ENCODE results near the gene SBK2. TPM values are rescaled to one million over a fixed set of nuclear protein-coding genes. Genes with fewer than 3 reads are reported as not detected.

SBK2 gene
- total RNA-seq, 1 experiment from 2014 or later, result not detected

DNA sequence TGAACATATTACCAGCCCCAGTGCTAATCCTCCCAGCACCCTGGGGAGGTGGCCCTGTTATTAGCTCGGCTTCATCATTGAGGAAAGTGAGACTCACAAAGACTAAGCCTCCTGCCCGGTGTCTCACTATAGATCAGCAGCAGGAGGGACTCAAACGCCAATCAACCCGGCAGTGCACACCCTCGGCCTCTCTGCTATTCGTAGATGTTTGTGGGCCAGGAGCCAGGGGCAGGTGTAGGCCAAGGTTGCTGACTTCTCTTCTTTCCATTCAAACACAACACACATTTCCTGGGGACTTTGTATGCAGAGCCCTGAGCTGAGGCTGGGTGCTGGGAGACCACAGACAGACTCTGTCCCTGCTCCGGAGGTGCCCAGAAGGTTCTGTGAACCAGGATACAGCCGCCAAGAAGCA is 17.8 kb upstream of the SBK2 start:
- DNase-seq (ENCODE audit: low spot score), result no peak

DNA sequence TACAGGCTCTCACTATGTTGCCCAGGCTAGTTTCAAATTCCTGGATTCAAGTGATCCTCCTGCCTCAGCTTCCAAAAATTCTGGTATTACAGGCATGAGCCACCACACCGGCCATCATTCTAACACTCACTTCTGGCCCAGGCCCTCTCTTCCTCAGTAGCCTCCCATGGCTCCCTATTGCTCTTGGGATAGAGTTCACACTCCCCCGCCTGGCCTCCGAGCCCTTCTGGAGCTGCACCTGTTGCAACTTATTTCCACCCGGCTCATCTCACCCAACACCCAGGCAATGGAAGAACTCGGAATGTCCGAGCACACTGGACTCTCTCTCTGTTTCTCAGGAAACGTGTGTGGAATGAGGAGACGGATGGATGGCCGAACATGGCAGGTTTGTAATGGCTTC is 17.4 kb upstream of the SBK2 start:
- no peak for DNase-seq (ENCODE audit: low spot score)

DNA sequence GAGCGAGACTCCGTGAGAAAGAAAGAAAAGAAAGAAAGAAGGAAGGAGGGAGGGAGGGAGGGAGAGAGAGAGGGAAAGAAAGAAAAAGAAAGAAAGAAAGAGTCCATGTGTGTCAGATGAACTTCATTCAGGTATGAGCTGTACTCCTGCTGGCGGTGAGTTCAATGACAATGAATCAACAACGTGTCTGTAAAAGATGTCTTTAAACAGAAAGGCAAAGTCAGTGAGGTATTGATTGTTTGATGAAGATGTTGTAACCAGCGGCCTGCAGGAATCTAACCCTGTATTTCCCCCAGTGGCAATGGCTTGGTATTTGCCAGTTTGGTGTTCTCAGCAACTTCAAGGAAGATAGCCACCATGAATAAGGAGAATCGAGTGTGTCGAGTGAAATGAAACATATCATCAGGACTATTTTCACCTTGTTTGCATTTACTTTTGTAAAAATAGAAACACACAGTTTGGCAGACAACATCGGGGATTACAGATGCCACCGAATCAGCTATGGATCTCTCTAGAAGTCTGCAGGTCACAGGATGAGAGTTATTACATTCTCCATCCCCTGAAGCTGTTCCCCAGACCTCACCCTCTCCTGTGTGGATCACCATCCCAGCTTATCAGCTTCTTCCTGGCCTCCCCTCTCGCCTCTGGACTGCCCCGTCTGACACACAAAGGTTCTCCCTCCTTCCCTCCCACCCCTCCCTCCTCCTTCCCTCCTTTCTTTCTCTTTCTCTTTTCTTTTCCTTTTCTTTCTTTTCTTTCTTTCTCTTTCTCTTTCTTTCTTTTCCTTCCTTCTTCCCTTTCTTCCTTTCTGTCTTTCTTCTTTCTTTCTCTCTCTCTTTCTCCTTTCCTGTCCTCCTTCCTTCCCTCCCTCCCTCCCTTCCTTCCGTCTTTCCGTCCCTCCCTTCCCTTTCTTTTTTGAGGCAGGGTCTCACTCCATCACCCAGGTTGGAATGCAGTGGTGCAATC is 16.6 kb upstream of the SBK2 start:
- peak; percentile 61 for DNase-seq (ENCODE audit: low spot score)

DNA sequence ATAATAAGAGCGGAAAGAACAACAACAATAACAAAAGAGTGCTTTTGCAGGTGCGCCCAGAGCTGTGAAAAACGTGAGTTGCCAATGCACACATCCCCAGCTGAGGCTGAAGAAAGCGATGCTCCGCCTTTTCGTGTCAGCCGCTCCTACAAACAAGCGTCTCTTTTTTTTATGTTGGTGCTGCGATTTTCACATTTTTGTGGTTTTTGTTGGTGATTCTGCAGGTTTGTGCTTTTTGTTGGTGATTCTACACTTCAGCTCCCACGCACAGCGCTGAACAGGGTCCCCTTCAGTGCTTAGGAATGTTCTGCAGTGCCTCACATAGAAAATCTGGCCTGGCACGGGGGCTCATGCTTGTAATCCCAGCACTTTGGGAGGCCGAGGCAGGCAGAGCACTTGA is 15.7 kb upstream of the SBK2 start:
- DNase-seq (ENCODE audit: low spot score), result no peak

DNA sequence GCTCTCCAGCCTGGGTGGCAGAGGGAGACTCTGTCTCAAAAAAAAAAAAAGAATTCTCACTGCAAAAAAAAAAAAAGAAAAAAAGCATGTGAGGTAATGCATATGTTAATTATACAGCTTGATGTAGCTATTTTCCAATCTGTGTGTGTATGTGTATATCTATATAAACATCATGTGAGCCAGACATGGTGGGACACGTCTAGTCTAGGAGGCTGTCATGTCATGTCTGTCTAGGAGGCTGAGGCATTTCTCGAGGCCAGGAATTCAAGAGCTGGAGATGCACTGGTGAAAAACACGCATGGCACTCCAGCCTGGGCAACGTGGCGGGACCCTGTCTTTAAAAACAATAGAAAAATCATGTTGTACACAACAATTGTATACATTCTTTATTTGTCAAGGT is 15.3 kb upstream of the SBK2 start:
- no peak for DNase-seq (ENCODE audit: low spot score)

DNA sequence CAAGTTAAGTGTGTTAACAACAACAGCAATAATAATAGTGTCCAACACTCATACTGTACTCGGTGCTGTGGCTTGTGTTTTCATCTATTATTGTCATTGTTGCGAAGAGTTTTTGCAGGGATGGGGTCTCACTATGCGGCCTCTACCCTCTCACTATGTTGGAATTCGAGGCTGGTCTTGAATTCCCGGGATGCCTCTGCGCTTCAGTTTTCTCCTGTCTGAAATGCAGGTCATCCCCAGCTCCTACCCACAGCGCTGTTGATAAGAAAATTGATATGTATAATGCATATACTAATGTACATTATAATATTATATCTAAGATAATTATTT is 13.4 kb upstream of the SBK2 start:
- no peak for DNase-seq (ENCODE audit: low spot score)

DNA sequence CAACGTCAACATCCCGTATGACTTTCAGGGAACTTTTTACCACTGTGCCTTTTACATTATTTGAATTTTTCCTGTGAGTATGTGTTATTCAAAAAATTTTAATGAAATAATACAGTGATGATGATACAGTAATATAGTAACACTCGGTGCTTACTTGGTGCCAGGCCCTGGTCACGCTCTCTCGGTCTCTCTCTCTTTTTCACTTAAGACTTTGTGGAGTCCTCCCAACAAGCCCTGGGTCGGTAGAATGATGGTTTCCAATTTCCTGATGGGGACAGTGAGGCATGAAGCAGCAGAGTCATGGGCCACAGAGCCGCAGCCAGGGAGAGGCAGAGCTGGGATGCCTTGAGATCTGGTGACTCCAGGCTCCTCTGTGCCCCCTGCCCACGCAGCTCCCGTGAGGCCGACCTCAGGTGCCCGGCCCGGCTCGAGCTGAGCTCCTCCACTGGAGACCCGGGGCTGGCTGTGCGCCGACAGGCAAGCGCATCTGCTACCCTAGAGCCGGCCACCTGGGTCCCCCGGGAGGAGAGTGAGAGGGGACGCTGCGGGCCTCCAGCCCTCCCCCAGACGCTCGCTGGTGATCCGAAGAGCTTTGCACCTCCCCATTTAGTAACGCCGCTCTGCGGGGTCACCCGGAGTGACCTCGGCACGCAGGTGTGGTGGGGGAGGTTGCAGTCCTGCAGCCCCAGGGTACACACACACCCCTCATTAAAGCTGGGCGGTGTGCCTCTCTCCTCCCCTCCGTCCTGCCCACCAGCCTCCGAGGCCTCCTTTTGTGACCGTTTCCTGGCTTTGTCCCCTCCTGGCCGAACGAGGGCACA is 12.8 kb upstream of the SBK2 start:
- peak; percentile 73 for DNase-seq (ENCODE audit: low spot score)

DNA sequence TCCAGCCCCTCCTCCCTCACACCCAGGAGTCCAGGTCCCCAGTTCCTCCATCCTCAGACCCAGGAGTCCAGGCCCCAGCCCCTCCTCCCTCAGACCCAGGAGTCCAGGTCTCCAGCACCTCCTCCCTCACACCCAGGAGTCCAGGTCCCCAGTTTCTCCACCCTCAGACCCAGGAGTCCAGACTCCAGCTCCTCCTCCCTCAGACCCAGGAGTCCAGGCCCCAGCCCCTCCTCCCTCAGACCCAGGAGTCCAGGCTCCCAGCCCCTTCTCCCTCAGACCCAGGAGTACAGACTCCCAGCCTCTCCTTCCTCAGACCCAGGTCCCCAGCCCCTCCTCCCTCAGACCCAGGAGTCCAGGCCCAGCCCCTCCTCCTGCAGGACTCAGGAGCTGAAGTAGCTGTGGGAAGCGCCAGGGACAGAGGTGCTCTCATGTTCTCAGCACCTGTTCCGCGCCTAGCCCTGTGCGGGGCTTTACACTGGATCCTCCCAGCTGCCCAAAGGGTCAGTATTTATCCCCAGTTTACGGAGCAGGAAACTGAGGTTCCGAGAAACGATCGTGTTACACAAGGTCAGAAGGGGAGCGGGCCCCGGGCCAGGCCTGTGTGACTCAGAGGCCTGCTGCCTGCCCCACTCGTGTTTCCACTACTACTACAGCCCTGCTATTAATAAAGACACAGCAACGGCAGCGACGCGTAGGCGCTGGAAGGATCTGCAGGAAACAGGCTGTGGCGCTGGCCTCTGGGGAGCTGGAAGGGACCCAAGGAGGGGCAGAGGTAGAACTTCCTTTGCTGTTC is 10.1 kb upstream of the SBK2 start:
- DNase-seq (ENCODE audit: low spot score), result peak; percentile 80

DNA sequence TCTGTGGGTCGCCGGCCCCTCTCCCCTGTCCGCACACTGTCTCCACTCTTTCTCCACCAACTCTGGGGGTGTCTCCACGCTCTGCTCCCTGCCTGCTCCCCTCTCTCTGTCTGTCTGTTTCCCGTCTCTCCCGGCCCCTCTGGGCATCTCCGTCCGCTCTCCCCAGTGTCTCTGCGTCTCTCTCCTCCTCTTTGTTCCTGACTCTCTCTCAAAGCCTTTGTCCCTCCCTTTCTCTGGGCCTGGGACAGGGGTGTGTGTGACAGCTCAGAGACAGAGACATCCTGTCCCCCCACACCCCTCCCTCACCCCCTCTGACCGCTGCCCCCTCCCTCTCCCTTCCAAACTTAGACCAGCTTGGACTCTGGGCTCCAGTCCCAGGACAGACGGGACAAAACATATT is 9.1 kb upstream of the SBK2 start:
- no peak for DNase-seq (ENCODE audit: low spot score)

DNA sequence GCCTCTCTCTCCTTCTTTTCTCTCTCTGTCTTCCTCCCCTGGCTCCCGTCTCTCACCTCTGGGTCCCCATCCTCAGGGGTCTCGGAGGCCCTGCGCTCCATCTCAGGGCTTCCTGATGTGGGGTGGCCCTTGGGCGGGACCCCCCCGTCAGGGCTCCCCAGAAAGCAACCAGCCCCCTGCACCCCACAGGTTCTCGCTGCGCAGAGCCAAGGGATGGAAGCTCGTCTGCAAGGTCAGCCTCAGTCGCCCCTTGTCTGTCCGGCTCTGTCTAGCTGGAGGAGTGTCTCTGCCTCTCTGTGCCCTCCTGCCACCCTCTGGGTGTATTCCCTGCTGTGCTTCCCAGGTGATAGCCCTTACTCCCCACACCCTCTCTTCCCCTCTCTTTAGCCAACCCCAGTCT is 8.5 kb upstream of the SBK2 start, which contains the start of gene SBK3:
Gene SBK3, minus strand, starts transcription at position 101 of the 400 bp plus-strand sequence. Its CDS starts 0 bp downstream, at position 101.
- DNase-seq (ENCODE audit: low spot score), result no peak

DNA sequence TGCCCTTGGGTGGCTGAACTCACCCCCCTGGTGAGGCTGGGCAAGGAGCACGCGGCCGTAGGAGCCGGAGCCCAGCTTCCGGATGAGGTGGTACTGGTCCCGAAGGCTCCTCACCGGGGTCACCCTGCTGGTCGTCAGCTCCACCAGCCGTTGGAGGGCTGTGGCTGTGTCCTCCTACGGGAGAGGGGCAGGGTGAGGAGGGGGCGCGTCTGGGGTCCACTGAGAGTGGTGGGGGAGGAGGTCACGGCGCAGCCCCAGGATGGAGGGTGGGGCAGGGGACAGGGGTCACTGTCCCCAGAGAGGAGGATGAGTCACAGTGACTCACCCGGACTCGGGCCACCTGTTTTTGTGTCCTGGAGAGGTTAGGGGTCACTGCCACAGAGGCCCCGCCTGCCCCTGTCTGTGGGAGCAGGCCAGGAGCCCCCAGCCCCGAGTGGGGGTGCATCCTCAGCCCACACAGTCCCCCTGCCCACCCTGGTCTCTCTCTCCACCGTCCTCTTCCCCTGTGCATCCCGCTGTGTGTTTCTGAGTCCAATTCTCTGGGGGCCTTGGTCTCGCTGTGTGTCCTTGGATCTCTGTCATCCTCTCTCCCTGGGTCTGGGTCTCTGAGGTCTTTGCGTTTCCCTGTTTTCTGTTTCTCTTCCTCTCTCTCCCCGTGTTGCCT is 8.0 kb upstream of the SBK2 start:
- no peak for DNase-seq (ENCODE audit: low spot score)

DNA sequence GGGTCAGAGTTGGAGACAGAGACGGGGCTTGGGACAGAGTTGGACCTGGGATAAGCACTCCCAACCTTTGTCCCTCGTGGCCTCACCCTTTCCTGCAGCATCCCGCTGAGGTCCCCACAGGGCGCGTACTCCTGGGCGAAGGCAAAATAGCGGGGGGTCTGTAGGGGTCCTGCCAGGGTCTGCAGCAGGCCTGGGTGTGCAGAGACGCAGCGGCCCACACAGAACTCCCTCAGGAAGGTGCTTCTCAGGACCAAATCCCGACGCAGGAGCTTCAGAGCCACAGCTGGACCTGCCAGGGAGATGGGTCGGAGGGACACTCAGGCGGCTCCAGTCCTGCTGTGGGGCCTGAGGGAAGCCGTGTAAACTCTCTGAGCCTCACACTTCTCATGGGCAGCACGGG is 7.1 kb upstream of the SBK2 start:
- DNase-seq (ENCODE audit: low spot score), result no peak

DNA sequence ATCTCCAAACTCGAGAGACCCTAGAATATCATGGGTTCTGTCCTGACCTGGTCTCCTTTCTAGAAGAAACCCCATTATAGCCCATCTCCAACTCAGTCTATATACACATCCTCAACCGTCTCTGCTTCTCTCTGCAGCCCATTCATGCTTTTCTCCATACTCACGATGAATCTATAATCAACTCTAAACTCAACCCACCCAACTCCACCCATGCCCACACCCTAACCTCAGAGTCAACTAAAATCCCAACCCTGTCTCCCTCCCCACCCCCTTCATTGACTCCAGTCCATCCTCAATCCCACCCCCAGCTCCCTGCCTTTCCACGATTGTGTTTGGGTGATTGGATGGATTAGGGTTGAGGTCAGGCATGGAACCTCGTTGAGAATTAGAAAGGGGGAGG is 6.6 kb upstream of the SBK2 start:
- DNase-seq (ENCODE audit: low spot score), result no peak

DNA sequence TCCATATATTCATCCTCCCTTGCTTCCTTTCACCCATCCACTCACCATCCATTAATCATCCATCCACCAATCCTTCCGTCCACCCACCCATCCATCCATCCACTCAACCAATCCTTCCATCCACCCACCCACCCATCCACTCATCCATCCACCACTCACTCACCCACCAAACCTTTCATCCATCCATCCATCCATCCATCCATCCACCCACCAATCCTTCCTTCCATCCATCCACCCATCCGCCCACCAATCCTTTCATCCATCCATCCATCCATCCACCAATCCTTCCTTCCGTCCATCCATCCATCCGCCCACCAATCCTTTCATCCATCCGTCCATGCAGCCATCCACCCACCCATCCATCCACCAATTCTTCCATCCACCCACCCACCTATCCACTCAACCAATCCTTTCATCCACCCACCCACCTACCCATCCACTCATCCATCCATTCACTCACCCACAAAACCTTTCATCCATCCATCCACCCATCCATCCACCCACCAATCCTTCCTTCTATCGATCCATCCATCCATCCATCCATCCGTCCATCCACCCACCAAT is 5.4 kb upstream of the SBK2 start:
- no peak for DNase-seq (ENCODE audit: low spot score)

DNA sequence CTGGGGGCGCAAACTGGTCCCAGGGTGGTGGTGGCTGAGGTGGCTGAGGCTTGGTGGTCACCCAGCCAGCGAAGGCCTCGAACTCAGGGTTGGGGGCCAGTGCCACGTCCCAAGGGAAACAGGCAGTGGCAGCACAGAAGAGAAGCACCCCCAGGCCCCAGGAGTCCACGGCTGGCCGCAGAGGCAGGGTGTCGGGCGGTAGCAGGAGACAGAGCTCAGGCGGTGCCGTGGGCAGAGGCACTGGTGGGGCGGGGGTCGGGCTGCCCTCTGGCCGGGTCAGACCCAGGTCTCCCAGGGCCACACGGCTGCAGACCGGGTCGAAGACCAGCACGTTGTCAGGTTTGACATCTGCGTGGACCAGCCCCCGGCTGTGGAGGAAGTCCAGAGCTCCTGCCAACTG is 4.2 kb upstream of the SBK2 start:
- DNase-seq (ENCODE audit: low spot score), result no peak

DNA sequence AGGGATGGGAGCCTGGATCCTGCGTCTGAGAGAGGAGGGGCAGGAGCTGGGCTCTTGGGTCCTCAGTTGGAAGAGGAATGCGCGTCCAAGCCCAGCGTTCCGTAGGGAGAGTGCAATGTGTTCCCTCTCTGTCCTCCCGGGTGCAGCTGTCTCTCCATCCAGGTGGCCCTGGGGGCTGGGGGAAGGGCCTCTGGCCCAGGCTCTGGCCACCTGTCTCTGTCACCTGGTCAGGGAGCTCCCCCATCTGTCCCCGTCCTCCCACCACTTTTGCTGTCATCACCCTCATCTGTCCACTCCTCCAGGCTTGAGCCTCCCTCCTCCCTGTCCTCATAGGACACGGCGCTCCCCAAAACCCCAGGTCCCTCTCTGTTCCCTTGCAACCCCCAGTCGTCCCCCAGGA is 3.7 kb upstream of the SBK2 start:
- DNase-seq (ENCODE audit: low spot score), result no peak

DNA sequence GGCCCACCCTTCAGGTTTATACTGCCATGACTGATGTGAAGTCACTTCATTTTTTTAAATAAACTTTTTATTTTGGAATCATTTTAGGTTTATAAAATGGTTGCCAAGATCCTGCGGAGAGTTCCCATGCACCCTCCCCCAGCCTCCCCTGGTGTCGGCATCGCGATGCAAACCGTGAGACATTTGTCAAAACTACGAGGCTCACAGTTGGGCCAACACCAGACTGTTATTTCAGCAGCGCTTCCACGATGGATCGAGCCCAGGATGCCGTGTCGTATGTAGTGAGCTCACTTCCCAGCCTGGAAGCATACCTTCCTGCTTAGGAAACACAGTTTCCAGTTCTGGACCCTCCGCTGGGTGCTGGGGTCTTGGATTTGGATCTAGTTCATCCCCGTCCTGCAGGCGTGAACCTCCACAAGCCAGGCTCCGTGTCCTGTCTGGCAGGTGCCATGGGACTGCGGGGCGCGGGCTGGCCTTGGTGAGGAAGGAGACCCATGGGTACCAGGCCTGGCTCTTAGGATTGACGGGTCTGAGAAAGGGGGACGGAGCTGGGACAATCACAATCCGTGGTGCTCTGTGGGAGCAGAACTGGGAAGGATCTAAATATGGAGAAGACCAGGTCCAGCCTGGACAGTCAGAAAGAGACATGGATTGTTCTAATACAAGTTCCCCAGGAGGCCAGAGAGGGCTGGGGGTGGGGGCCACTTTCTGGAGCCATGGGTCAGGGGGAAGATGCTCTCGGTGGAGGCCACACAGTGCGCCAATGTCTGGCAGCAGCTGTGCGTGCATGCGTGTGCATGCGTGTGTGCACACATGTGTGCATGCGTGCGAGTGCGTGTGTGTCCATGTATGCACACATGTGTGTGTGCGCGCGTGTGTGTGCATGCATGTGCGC is 2.4 kb upstream of the SBK2 start:
- DNase-seq (ENCODE audit: low spot score), result no peak

DNA sequence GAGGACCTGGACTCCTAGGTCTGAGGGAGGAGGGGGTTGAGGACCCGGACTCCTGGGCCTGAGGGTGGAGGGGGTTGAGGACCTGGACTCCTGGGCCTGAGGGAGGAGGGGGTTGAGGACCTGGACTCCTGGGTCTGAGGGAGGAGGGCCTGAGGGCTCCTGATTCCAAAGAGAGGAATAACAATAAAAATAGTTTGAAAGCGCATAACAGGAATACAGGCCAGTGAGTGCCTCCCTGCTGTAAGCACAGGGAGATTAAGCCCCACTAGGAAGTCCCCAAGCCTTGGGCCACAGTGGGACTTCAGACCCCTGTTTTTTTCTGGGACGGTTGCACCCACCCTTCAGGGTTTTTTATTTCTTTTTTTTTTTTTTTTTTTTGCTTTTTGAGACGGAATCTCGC is 1.2 kb upstream of the SBK2 start:
- DNase-seq (ENCODE audit: low spot score), result no peak

DNA sequence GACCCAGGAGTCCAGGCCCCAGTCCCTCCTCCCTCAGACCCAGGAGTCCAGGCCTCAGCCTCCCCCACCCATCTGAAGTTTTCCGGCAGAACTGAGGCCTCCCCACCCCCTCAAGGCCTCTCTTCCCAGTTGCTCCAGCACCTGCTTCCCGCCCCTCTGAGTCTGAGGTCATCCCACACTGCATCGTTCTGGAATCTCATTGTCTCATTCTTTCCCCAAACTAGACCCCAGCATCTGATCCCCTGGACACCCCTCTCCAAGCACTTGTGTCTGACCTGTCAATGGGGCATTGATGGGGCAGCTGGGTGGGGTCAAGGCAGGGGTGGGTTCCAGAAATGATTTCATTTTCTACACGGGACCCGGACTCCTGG is 793 bp upstream of the SBK2 start:
- DNase-seq (ENCODE audit: low spot score), result no peak

DNA sequence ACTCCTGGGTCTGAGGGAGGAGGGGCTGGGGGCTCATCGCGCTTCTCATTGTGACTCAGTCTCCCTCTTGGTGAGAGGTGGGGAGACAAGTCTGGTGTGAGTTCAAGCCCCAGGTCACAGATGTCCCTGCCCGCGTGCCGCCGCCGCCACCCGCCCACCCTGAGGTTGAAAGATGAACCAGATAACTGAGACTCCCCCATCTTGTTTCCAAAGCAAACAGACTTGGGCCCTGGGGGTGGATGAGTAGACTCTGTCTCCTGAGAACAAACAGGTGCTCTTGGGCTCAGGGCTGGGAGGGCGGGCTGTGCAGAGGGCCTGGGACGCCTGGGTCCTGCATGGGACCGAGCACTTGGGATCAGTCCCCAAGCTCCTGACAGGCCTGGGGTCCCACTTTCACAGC is 567 bp downstream of the SBK2 start:
- DNase-seq (ENCODE audit: low spot score), result no peak

Measured in HT-29 (cell line).